K562 (cell line): ENCODE data around the gene COQ8A. TPM values are rescaled to one million over a fixed set of nuclear protein-coding genes. Genes with fewer than 3 reads are reported as not detected.

Experiments used
- CBX3 ChIP-seq, 2 experiments: IDR thresholded peaks; 1 replicate in 1 of 2; 2 replicates in 1 of 2; pipeline ENCODE4 v1.6.1; 2012; ENCODE audit warnings: inconsistent platforms in 2 of 2, low read length in 2 of 2, borderline replicate concordance in 1 of 2, control low read depth in 1 of 2
- CBX5 ChIP-seq: IDR thresholded peaks from 2 replicates; pipeline ENCODE4 v1.6.1; 2014; ENCODE audit warnings: low read depth, borderline replicate concordance
- JUN ChIP-seq, 2 experiments: sonication (generic) in 1 of 2; formaldehyde crosslinking in 1 of 2; IDR thresholded peaks; 2 replicates each; pipeline versions ENCODE4 v1.6.1 to v1.8.0; 2012 to 2022; ENCODE audit warnings: borderline replicate concordance in 2 of 2, mild to moderate bottlenecking in 2 of 2, improper control_type of control experiment in 1 of 2, low read depth in 1 of 2, low read length in 1 of 2, missing genetic modification reagents in 1 of 2
- KDM4B ChIP-seq, 2 experiments: fragments of 450-650 bp in 1 of 2; sonication (generic) in 1 of 2; IDR thresholded peaks; 2 replicates each; pipeline ENCODE4 v1.6.1; 2016 to 2017; ENCODE audit warnings: borderline replicate concordance in 2 of 2, antibody characterized with exemption in 1 of 2, low read depth in 1 of 2, mild to moderate bottlenecking in 1 of 2
- LCOR ChIP-seq: sonication (generic); formaldehyde crosslinking; IDR thresholded peaks from 2 replicates; pipeline ENCODE4 v1.8.0; 2022; ENCODE audit warnings: mild to moderate bottlenecking, missing genetic modification reagents
- MEF2D ChIP-seq: conservative IDR thresholded peaks from 2 replicates; pipeline ENCODE4 v1.6.1; 2016; ENCODE audit warnings: low read depth, missing genetic modification characterization, missing compliant biosample characterization
- NFATC3 ChIP-seq: fragments of 450-650 bp; IDR thresholded peaks from 2 replicates; pipeline ENCODE4 v1.6.1; 2017; ENCODE audit warnings: mild to moderate bottlenecking
- RB1 ChIP-seq: fragments of 450-650 bp; IDR thresholded peaks from 2 replicates; pipeline ENCODE4 v1.6.1; 2017; ENCODE audit warnings: low read depth, mild to moderate bottlenecking
- REST ChIP-seq, 2 experiments: fragments of 450-650 bp; formaldehyde crosslinking in 1 of 2; IDR thresholded peaks; 2 replicates each; pipeline versions ENCODE4 v1.4.0 to v1.6.1; 2014 to 2020; ENCODE audit warnings: mild to moderate bottlenecking in 2 of 2, borderline replicate concordance in 1 of 2, low read depth in 1 of 2
- USF1 ChIP-seq: sonication (generic); formaldehyde crosslinking; IDR thresholded peaks from 2 replicates; pipeline ENCODE4 v1.9.0; 2022; ENCODE audit warnings: mild to moderate bottlenecking, missing genetic modification reagents
- ZBTB11 ChIP-seq, 3 experiments: fragments of 200-800 bp in 1 of 3; fragments of 250-450 bp in 1 of 3; fragments of 450-650 bp in 1 of 3; sonication (Bioruptor Pico) in 1 of 3; sonication (Bioruptor generic) in 1 of 3; formaldehyde crosslinking in 1 of 3; IDR thresholded peaks; 2 replicates each; pipeline versions ENCODE4 v1.6.1 to v1.8.0; 2016 to 2022; ENCODE audit warnings: mild to moderate bottlenecking in 2 of 3, missing genetic modification characterization in 2 of 3, missing compliant biosample characterization in 1 of 3, moderate library complexity in 1 of 3
- ZFPM2 ChIP-seq: fragments of 250-450 bp; sonication (Bioruptor Pico); IDR thresholded peaks from 2 replicates; pipeline ENCODE4 v1.5.1; 2022; ENCODE audit warnings: mild to moderate bottlenecking
- ZNF384 ChIP-seq: IDR thresholded peaks from 2 replicates; pipeline ENCODE4 v1.6.1; 2012; ENCODE audit warnings: low read depth, low read length, improper control_type of control experiment
- polyA plus RNA-seq, 8 experiments: library from polyadenylated mRNA; depleted of rRNA in 4 of 8; stranded (reverse) in 5 of 8; unstranded in 3 of 8; fragments of >200 nt; fragmentation: Nextera tagmentation in 2 of 8; fragmentation: Illumina TruSeq in 1 of 8; extraction: Ambion mirVana in 2 of 8; extraction: Trizol in 1 of 8; gene quantifications; 2 replicates each; pipeline versions ENCODE4 v1.2.1 to v1.2.3, GENCODE V29; 2011 to 2014; ENCODE audit warnings: inconsistent platforms in 1 of 8, missing spikeins in 1 of 8
- total RNA-seq, 7 experiments: library from RNA; depleted of rRNA in 6 of 7; stranded (reverse); fragments of >200 nt in 6 of 7; fragmentation: Illumina TruSeq in 2 of 7; extraction: Trizol in 2 of 7; gene quantifications; 2 replicates each; pipeline versions ENCODE4 v1.2.1 to v1.2.3, GENCODE V29; 2011 to 2021; ENCODE audit warnings: low replicate concordance in 1 of 7

Gene COQ8A
- total and polyA plus RNA-seq, 9 of the 15 experiments (the other 6 are each of a cell fraction or from before 2014, with no cell fraction given) = 2.6 to 54.3 (median 32.4) TPM

GRCh38 chr1:226940029-226940805, at the start of gene COQ8A (continued):
- TF ChIP-seq REST (IDR thresholded peaks at IDR 0.05; ENCODE audit: borderline replicate concordance) = no peak
- peak; percentile 75 for TF ChIP-seq REST (CRISPR knock-in tag; IDR thresholded peaks at IDR 0.05; ENCODE audit: low read depth)
- TF ChIP-seq JUN (IDR thresholded peaks at IDR 0.05; ENCODE audit: borderline replicate concordance, low read depth, low read length) = no peak
- no peak for TF ChIP-seq JUN (CRISPR knock-in tag; IDR thresholded peaks at IDR 0.05; ENCODE audit: borderline replicate concordance)
- no peak for TF ChIP-seq ZNF384
- TF ChIP-seq CBX3 (IDR thresholded peaks at IDR 0.05; ENCODE audit: borderline replicate concordance in 1 of 2, low read length in 2 of 2) = peak in 1 of 2 experiments; percentile 26; a peak in 1 of 3 replicates
- no peak for TF ChIP-seq MEF2D
- TF ChIP-seq NFATC3 = no peak
- peak; percentile 78 for TF ChIP-seq USF1
- 0 out of 2 replicates have a peak, but pooled peaks have one; percentile 56 for TF ChIP-seq ZFPM2 (CRISPR knock-in tag)
- TF ChIP-seq ZBTB11 (CRISPR knock-in tag; IDR thresholded peaks at IDR 0.05) = peak in 1 of 3 experiments; percentile 40; a peak in 1 of 6 replicates
- no peak for TF ChIP-seq CBX5
- TF ChIP-seq RB1 = peak; percentile 96
- peak; percentile 29; the same call in 1 of the 2 replicates for TF ChIP-seq LCOR
- TF ChIP-seq KDM4B (IDR thresholded peaks at IDR 0.05; ENCODE audit: borderline replicate concordance in 2 of 2, low read depth in 1 of 2) = no peak
